Upper lobe of right lung (tissue), 1 donor: ENCODE data around the gene NMNAT2. TPM values are rescaled to one million over a fixed set of nuclear protein-coding genes. Genes with fewer than 3 reads are reported as not detected.

Source experiments
- ATAC-seq: fragments of 200-7000 bp; cut with Tn5 transposase; one replicate; pipeline ENCODE4 v1.9.1; 2020; ENCODE audit warnings: mild to moderate bottlenecking, moderate library complexity
- DNase-seq: peaks from one replicate; pipeline ENCODE4 v3.0.0-alpha.2; 2020
- H3K27ac ChIP-seq: fragments of 200-600 bp; one replicate; pipeline ENCODE4 v1.8.0; 2022
- H3K27me3 ChIP-seq: fragments of 200-600 bp; one replicate; pipeline ENCODE4 v1.8.0; 2022; ENCODE audit warnings: mild to moderate bottlenecking
- H3K36me3 ChIP-seq: fragments of 200-600 bp; one replicate; pipeline ENCODE4 v1.8.0; 2022
- H3K4me1 ChIP-seq: fragments of 200-600 bp; one replicate; pipeline ENCODE4 v1.8.0; 2022
- H3K4me3 ChIP-seq: fragments of 200-600 bp; one replicate; pipeline ENCODE4 v1.8.0; 2022; ENCODE audit warnings: mild to moderate bottlenecking
- H3K9me3 ChIP-seq: fragments of 200-600 bp; one replicate; pipeline ENCODE4 v1.8.0; 2022
- CTCF ChIP-seq: fragments of 200-600 bp; IDR thresholded peaks from one replicate; pipeline ENCODE4 v1.8.0; 2022; ENCODE audit warnings: antibody characterized with exemption
- intact Hi-C: fragments of 100-400 bp; cut with DNase I; formaldehyde crosslinking; loops from one replicate; pipeline ENCODE4 v1.11.0; 2022
- total RNA-seq: library from RNA; stranded (reverse); fragmentation: NEBNext Ultra II Directional; extraction: Animal tissue kit (Norgen Biotek cat#: 25700); gene quantifications from one replicate; pipeline ENCODE4 v1.2.1, GENCODE V29; 2021
- donor health status: DM: no; HTN: yes; CAD: no; lungs with severe emphysema.

Gene NMNAT2
- total RNA-seq, 1 donor from 2014 or later = 0.38 TPM

GRCh38 chr1:183443466-183443865 is 25.3 kb upstream of the NMNAT2 start:
- Histone ChIP-seq H3K27me3 (no peaks in the 10 kb centered on the region), H3K9me3 (no peaks in the 10 kb centered on the region), H3K4me3 (no peak overlapping the region), H3K36me3 (no peaks in the 10 kb centered on the region), H3K4me1 (no peaks in the 10 kb centered on the region), H3K27ac (no peak overlapping the region)
- ATAC-seq (no peak), DNase-seq (no peak)
- TF ChIP-seq CTCF = no peak
- intact Hi-C loops = no loop called here

GRCh38 chr1:183443011-183443410 is 24.8 kb upstream of the NMNAT2 start:
- H3K4me1 ChIP-seq = no peaks in the 10 kb centered on the region
- no peaks in the 10 kb centered on the region for H3K36me3 ChIP-seq
- intact Hi-C loops = no loop called here
- H3K4me3 ChIP-seq = no peak overlapping the region
- no peaks in the 10 kb centered on the region for H3K27me3 ChIP-seq
- H3K9me3 ChIP-seq = no peaks in the 10 kb centered on the region
- TF ChIP-seq CTCF = no peak
- DNase-seq = no peak
- no peak for ATAC-seq
- no peak overlapping the region for H3K27ac ChIP-seq

- H3K36me3 ChIP-seq = no peaks in the 10 kb centered on the region
- no peaks in the 10 kb centered on the region for H3K4me1 ChIP-seq
- H3K4me3 ChIP-seq = no peak overlapping the region
- no peak overlapping the region for H3K27ac ChIP-seq
- no peak for ATAC-seq
- intact Hi-C loops = no loop called here
- no peaks in the 10 kb centered on the region for H3K9me3 ChIP-seq
- no peak for DNase-seq
- no peaks in the 10 kb centered on the region for H3K27me3 ChIP-seq
- no peak for TF ChIP-seq CTCF
Measured at GRCh38 chr1:183438060-183438459, 19.9 kb upstream of the NMNAT2 start.

- Histone ChIP-seq H3K4me3 (no peak overlapping the region), H3K27ac (no peak overlapping the region), H3K9me3 (no peaks in the 10 kb centered on the region), H3K36me3 (no peaks in the 10 kb centered on the region), H3K27me3 (no peaks in the 10 kb centered on the region), H3K4me1 (no peaks in the 10 kb centered on the region)
- no peak for TF ChIP-seq CTCF
- DNase-seq (no peak), ATAC-seq (no peak)
- intact Hi-C loops = no loop called here
Measured at GRCh38 chr1:183435497-183435896, 17.3 kb upstream of the NMNAT2 start.

- Histone ChIP-seq H3K36me3 (no peaks in the 10 kb centered on the region), H3K9me3 (no peaks in the 10 kb centered on the region), H3K4me1 (no peaks in the 10 kb centered on the region), H3K27me3 (no peaks in the 10 kb centered on the region), H3K27ac (no peak overlapping the region), H3K4me3 (no peak overlapping the region)
- intact Hi-C loops = no loop called here
- ATAC-seq (peak; percentile 41), DNase-seq (no peak)
- no peak for TF ChIP-seq CTCF
Measured at GRCh38 chr1:183433703-183434102, 15.5 kb upstream of the NMNAT2 start.

GRCh38 chr1:183432548-183432875 is 14.3 kb upstream of the NMNAT2 start:
- Histone ChIP-seq H3K4me3 (no peak overlapping the region), H3K27me3 (no peaks in the 10 kb centered on the region), H3K36me3 (no peaks in the 10 kb centered on the region), H3K27ac (no peak overlapping the region), H3K9me3 (no peaks in the 10 kb centered on the region), H3K4me1 (no peaks in the 10 kb centered on the region)
- no peak for TF ChIP-seq CTCF
- DNase-seq = no peak
- intact Hi-C loops = no loop called here
- ATAC-seq = no peak
